Mucosa of descending colon (tissue), 3 donors: ENCODE results near the gene NBAS. TPM values are rescaled to one million over a fixed set of nuclear protein-coding genes. Genes with fewer than 3 reads are reported as not detected.

Source experiments
- ATAC-seq: fragments of 200-7000 bp; cut with Tn5 transposase; one replicate; pipeline ENCODE4 v1.9.1; 2020; ENCODE audit warnings: mild to moderate bottlenecking, moderate library complexity
- DNase-seq, 3 donors: peaks; one replicate each; pipeline ENCODE4 v3.0.0-alpha.2; 2020
- H3K36me3 ChIP-seq: fragments of 200-600 bp; one replicate; pipeline ENCODE4 v1.8.0; 2021; ENCODE audit warnings: low read depth, mild to moderate bottlenecking
- H3K4me1 ChIP-seq: fragments of 200-600 bp; one replicate; pipeline ENCODE4 v1.8.0; 2021; ENCODE audit warnings: low read depth, mild to moderate bottlenecking
- H3K4me3 ChIP-seq: fragments of 200-600 bp; one replicate; pipeline ENCODE4 v1.8.0; 2021; ENCODE audit warnings: mild to moderate bottlenecking
- H3K9me3 ChIP-seq: fragments of 200-600 bp; one replicate; pipeline ENCODE4 v1.8.0; 2021; ENCODE audit warnings: mild to moderate bottlenecking
- CTCF ChIP-seq: fragments of 200-600 bp; IDR thresholded peaks from one replicate; pipeline ENCODE4 v1.8.0; 2022; ENCODE audit warnings: antibody characterized with exemption, mild to moderate bottlenecking
- intact Hi-C, 2 donors: fragments of 100-400 bp; cut with DNase I in 1 of 2; cut with micrococcal nuclease in 1 of 2; formaldehyde crosslinking; loops; one replicate each; pipeline versions ENCODE4 v1.11.0 to v1.11.1; 2022; cut with DNase I, micrococcal nuclease
- total RNA-seq, 3 donors: library from RNA; stranded (reverse); fragmentation: NEBNext Ultra II Directional in 2 of 3; extraction: Animal tissue kit (Norgen Biotek cat#: 25700) in 2 of 3; gene quantifications; one replicate each; pipeline versions ENCODE4 v1.2.1 to v1.2.4, GENCODE V29; 2021 to 2023
- donor health status: DM: no; HTN: no; CAD: no; lungs with moderate emphysema.
- donor health status: DM: no; HTN: no; CAD: no.
- donor health status: DM: no; HTN: yes; CAD: no.

Gene NBAS
- total RNA-seq, 3 donors from 2014 or later: 25.8 to 50.2 (median 32.8) TPM

GRCh38 chr2:15584767-15585469, 23.8 kb upstream of the NBAS start:
- ATAC-seq (no peak), DNase-seq (no peak)
- intact Hi-C loops: no loop called here
- H3K4me1 ChIP-seq: no peaks in the 10 kb centered on the region
- no peak overlapping the region for H3K4me3 ChIP-seq
- no peaks in the 10 kb centered on the region for H3K36me3 ChIP-seq
- no peak for TF ChIP-seq CTCF
- no peaks in the 10 kb centered on the region for H3K9me3 ChIP-seq

DNA sequence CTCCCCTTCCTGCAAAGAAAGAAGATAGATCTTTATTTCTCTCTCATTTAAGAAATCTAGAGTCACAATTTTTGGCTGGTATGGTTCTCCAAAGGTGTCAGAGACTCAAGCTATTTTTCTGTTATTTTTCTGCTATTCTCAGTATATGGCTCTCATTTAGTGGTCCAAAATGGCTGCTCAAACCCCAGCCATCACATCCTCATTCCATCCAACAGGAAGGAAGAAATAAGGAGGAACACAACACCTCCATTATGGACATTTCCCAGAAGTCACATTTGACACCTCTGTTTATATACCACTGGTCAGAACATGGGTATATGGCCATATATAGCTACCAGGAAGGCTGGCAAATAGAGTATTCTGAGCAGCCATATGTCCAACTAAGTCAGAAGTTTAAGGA, 23.2 kb upstream of the NBAS start:
- ATAC-seq (no peak), DNase-seq (no peak)
- H3K4me3 ChIP-seq: no peak overlapping the region
- H3K4me1 ChIP-seq: no peaks in the 10 kb centered on the region
- intact Hi-C loops: no loop called here
- H3K9me3 ChIP-seq: no peaks in the 10 kb centered on the region
- no peak for TF ChIP-seq CTCF
- H3K36me3 ChIP-seq: no peaks in the 10 kb centered on the region

GRCh38 chr2:15583826-15584225, 22.7 kb upstream of the NBAS start:
- no peak overlapping the region for H3K4me3 ChIP-seq
- no peaks in the 10 kb centered on the region for H3K4me1 ChIP-seq
- no peaks in the 10 kb centered on the region for H3K9me3 ChIP-seq
- TF ChIP-seq CTCF: no peak
- ATAC-seq: no peak
- no peak for DNase-seq
- H3K36me3 ChIP-seq: no peaks in the 10 kb centered on the region
- intact Hi-C loops: no loop called here

GRCh38 chr2:15582710-15583357, 21.7 kb upstream of the NBAS start:
- H3K9me3 ChIP-seq: no peaks in the 10 kb centered on the region
- no peaks in the 10 kb centered on the region for H3K4me1 ChIP-seq
- no peak for DNase-seq
- TF ChIP-seq CTCF: no peak
- H3K36me3 ChIP-seq: no peaks in the 10 kb centered on the region
- no peak overlapping the region for H3K4me3 ChIP-seq
- intact Hi-C loops: no loop called here
- no peak for ATAC-seq

DNA sequence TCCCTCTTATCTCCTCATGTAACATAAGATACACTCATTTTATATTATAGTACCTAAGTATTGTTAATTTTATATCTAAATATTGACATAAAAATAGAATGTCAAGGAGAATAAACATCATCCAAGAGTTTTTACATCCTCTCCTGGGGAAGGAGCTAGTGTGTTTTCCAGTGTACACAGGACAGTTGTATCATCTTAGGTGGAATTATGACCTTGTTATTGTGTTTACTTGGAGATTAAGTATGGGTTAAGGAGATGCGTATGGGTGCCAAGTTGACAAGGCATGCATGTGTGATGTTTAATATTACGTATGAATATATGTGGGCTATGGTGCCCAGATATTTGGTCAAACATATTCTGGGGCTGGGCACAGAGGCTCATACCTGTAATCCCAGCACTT, 19.3 kb upstream of the NBAS start:
- no peak for TF ChIP-seq CTCF
- no peak for DNase-seq
- no peak overlapping the region for H3K4me3 ChIP-seq
- H3K4me1 ChIP-seq: no peaks in the 10 kb centered on the region
- H3K9me3 ChIP-seq: no peaks in the 10 kb centered on the region
- ATAC-seq: no peak
- H3K36me3 ChIP-seq: no peaks in the 10 kb centered on the region
- intact Hi-C loops: no loop called here
